Central memory CD4-positive, alpha-beta T cell (primary cell): ENCODE results near the gene C17orf50.

Experiments
- DNase-seq: peaks from one replicate; pipeline ENCODE4 v3.0.0; 2022

C17orf50 gene

GRCh38 chr17:35790841-35791240 lies 30.2 kb downstream of the C17orf50 start:
- no peak for DNase-seq

DNA sequence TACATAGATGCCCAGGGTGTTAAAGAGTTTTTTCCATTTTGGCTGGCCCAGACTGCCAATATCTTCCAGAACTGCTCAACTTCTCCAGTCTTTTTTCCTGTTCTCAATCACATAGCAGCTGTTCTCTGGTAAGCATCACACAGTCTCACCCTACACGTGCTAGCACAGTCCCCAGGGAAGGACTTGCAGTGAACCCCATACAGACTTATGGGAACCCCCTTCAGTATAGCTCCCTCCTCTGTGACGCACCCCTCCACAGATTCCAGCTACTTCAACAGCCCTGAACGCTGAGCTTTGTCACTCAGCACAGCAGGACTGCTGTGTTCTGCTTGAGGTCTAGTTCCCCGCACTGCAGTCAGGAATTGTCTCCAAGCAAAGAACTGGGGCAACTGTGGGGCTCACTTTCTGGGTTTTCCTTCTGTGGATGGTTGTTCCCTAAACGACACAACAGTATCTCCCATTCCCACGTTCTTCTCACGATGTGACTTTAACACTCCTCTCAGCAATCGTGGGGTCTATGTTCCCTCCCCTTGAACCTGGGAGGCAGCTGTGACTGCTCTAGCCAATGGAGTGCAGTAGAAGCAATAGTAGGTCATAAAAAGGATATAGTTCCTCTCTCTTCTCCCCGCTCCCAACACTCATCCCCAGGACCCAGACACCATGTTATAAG lies 31.1 kb downstream of the C17orf50 start:
- no peak for DNase-seq

DNA sequence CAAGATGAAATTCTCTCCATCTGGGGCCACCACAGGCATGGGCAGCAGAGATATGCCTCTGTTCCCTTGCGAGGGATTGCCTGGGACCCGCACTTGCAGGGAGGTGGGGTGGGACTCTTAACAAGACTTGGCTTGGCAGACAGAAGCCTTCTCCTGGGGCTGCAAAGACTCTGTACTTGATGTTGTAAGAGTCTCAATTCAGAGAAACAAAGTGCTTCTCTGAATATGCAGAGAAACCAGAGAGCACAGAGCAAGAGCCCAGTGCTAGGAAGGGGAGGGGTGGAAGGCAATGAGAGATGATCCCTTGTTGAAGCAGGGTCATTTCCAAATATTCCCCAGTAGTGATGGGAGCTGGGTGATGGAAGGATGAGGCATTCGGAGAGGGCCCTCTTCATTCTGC lies 32.6 kb downstream of the C17orf50 start:
- no peak for DNase-seq

- DNase-seq, result peak; percentile 8
Measured at GRCh38 chr17:35795007-35795870, 34.6 kb downstream of the C17orf50 start, which contains the start of gene MMP28. TSS of gene MMP28 (minus strand) at chr17:35795641. CDS start at chr17:35795377, 264 bp downstream.

DNA sequence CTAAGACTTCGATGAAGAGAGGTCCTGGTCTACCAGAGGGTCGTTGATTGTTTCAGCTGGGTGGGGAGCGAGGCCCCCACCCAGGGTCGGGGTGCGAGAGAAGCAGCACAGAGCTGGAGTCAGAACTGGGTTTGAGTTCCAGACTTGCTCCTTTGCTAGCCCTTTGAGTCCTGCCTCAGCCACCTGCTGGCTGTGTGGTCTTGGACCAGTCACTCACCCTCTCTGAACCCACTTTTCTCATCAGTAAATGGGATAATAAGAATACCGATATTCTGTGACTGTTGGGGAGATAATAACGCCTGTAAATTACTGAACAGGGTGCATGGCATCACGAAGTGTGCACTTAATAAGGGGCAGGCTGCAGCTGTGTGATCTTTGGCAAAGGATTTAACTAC lies 35.2 kb downstream of the C17orf50 start:
- DNase-seq, result no peak

DNA sequence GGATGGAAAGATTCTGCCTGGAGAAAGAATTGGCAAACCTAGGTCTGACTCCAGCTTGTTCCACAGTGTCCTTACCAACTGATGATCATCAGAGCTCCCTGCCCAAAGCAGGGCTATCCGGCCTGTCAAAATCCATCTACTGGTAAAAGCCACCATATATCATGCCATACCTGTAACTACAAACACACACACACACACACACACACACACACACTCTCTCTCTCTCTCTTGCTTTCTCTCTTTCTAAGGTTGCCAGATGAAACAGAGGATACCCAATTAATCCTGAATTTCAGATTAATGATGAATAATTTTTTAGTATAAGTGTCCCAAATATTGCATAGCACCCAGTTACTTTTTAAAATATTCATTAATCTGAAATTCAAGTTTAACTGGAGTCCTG lies 36.3 kb downstream of the C17orf50 start:
- DNase-seq, result no peak

DNA sequence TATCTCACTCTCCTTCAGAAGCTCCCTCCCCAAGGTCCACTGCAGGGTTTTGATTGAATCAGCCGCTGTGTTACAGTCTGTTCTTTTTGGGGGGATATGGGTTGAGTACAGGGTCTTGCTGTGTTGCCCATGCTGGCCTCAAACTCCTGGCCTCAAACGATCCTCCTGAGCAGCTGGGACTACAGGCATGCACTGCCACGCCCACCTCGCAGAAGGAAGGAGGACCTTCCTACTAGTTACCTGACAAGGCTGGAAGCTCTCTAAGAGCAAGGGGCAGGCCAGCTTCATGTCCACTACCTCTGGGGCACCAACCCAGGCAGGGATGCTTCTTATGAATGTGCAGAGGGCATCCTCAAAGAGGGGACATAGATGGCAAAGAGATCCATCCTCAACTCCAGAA lies 36.7 kb downstream of the C17orf50 start:
- no peak for DNase-seq

- DNase-seq, result no peak
Measured at GRCh38 chr17:35797918-35798317, 37.2 kb downstream of the C17orf50 start.

- DNase-seq, result no peak
Measured at GRCh38 chr17:35799942-35800341, 39.3 kb downstream of the C17orf50 start.

GRCh38 chr17:35801583-35802224 lies 41.0 kb downstream of the C17orf50 start:
- no peak for DNase-seq

DNA sequence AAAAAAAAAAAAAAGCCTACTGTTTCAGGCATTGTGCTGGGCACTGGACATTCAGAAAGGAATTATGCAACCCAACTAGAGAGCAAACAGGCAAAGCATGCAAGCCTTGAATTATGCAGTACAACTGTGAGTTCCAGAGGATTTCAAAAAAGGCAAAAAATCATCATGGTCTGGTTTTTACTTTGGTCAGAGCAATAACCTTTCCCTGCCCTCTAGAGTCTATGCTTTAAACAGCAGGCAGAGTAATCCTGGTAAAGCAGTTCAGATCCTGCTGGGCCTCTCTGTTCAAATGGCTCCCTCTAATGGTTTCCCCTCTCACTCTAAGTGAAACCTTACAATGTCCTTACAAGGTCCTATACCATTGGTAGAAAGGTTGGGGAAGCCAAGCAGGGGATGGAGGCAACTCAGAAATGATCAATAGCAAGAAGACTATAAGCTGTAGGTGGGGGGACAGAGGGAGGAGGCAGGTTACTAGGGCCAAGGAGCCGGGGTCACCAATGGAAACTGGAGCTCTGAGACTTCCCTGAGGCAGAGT lies 44.0 kb downstream of the C17orf50 start:
- DNase-seq, result peak; percentile 63

GRCh38 chr17:35807371-35808144 lies 46.9 kb downstream of the C17orf50 start:
- DNase-seq, result no peak

- no peak for DNase-seq
Measured at GRCh38 chr17:35808240-35808961, 47.7 kb downstream of the C17orf50 start.

DNA sequence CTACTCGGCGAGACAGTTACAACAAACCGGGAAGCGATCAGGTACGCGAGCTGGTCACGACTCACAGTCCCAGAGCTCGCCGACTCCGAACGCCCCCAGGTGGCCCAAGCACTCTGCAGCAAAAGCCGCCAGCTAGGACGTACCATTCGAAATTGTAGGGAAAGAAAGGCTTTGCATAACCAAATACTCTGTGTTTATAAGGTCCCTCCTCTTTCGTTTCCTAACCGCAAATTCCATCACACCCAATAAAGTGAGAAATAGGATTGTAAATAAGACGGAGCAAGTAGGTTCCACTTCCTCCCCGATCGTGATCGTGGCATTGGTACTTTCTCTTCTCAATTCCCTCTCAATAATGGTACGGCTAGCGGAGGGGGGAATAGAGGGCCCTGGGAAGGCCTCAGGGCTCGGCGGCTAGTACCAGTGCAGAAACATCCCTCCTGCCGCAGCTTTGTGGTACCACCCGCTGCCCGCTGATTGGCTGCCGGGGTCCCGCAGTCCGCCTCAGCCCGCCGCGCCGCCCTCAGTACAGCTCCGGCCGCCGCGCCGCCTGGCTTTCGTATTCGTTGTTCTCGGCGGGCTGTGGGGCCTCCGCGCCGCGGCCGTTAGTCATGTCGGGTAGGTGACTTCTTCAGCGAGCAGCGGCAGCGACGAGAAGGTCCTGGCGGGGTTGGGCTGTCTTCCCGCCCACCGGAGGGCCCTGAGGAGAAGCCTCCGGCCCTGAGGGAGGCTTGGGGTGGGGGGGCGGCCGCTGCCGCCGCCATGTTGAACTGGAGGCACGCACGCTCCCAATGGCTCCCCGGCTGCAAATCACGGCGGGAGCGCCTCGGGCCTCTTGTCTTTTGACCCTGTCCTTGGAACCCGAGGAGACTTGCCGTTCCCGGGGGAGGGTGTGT lies 48.5 kb downstream of the C17orf50 start, which contains the start of gene TAF15:
TSS of gene TAF15 (plus strand) at position 523 of the 893 bp plus-strand sequence. CDS start at position 609, 86 bp downstream.
- peak; percentile 97 for DNase-seq

DNA sequence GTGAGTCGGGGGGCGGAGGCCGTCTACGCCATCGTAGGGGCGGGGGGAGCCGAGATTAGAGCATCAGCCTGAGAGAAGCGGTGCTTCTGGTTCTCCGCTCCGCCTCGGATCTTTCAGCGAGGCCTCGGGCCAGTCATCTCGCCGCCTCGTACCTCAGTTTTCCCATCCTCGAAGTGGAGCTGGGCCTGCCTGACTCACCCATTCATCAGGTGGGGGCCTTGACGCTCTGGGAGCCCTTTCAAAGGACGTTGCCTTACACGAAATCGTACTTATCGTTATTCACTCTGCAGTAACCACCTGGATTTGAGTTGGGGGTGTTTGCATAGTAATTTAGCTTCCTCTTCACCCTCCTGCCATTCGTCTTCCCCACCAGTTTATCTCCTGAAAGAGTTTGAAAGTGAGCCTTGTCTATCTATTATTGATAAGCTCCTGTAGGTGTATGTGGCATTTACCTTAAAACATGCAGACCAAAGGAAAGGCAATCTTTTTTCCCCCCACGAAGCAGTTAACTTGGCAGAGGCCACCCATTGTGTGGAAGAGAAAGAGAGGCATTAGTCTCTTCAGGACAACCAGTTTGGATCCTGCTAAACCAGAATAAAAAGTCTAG lies 49.3 kb downstream of the C17orf50 start:
- peak; percentile 3 for DNase-seq

DNA sequence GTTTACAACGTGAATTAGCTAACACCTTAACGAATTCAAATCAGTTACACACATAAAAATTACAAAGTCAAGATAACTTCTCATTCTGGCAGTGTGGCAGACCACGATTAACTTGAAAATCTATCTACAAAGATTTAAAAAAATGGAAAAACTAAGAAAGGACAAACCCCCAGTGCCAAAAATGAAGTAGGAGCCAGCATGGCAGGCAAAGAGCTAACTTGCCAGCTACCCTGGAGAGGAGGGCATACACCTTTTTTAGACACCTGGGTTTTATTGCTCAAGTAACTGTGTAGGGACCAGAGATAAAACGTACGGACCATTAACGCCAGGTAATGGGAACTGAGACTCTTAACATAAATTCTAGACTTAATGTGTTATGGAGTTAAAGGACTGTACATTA lies 51.1 kb downstream of the C17orf50 start:
- DNase-seq, result no peak

DNA sequence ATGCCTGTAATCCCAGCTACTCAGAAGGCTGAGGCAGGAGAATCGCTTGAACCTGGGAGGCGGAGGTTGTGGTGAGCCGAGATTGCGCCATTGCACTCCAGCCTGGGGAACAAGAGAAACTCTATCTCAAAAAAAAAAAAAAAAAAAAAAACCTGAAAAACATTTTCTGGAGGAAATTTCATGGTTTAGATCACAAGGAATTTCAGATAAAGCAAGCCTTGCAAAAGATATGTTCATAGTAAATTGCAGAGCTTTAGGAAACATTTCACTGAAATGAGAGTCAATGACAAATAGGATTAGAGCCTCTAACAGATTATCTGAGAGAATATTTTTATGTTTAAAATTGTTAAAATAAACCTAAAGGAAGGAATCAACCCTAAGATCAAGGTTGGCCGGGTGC lies 51.8 kb downstream of the C17orf50 start:
- DNase-seq, result no peak
